PFSK-1 (cell line): Measurements from ENCODE around the gene MXI1.
A peak's percentile ranks its signal among the peaks of the same experiment; 100 is the strongest.

Experiments used
- FOXP2 ChIP-seq: optimal IDR thresholded peaks from 2 replicates; pipeline ENCODE3; 2011; ENCODE audit warnings: borderline replicate concordance, control low read depth, inconsistent platforms; ENCODE audit not compliant: insufficient read depth; ENCODE audit errors: extremely low read length, extremely low read depth
- POLR2AphosphoS5 ChIP-seq: IDR thresholded peaks from 2 replicates; pipeline ENCODE4 v1.6.1; 2012; ENCODE audit warnings: low read depth, mild to moderate bottlenecking, control low read depth, low read length, moderate library complexity
- SIN3A ChIP-seq: IDR thresholded peaks from 2 replicates; pipeline ENCODE4 v1.6.1; 2012; ENCODE audit warnings: mild to moderate bottlenecking, low read length, moderate library complexity, borderline replicate concordance; ENCODE audit not compliant: insufficient read depth
- TAF1 ChIP-seq: IDR thresholded peaks from 2 replicates; pipeline ENCODE4 v1.6.1; 2012; ENCODE audit warnings: low read length, control low read depth, borderline replicate concordance; ENCODE audit not compliant: insufficient read depth
- TF ChIP-seq, protein P1 (sequence below), 2 experiments: IDR thresholded peaks; 2 replicates each; pipeline versions ENCODE4 v1.6.1 to v1.8.0; 2011 to 2012; ENCODE audit warnings: low read depth in 2 of 2, low read length in 2 of 2, control low read depth in 1 of 2, inconsistent platforms in 1 of 2, mild to moderate bottlenecking in 1 of 2, moderate library complexity in 1 of 2; ENCODE audit not compliant: insufficient read depth in 1 of 2

Gene MXI1

DNA sequence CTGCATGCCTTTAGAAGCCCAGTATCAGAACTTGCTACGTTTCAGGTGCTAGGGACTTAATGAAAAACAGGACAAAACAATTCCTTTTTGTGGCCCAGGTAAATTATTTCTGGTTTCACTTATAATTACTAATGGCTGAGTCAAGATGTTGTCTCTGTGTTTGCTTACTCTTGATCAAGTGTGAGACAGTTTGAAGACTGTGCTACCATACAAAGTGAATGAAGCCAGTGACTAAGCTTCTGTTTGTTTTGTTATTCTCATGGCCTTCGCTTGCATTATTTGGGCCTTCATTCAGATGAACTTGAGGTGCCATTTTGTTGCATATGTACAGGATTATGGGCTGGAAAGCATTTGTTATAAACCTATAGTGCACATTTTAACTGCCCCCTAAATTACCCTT lies 79.4 kb downstream of the MXI1 start:
- no peak for TF ChIP-seq SIN3A
- TF ChIP-seq TAF1 = no peak
- TF ChIP-seq POLR2AphosphoS5 = no peak
- TF ChIP-seq FOXP2 = no peak

DNA sequence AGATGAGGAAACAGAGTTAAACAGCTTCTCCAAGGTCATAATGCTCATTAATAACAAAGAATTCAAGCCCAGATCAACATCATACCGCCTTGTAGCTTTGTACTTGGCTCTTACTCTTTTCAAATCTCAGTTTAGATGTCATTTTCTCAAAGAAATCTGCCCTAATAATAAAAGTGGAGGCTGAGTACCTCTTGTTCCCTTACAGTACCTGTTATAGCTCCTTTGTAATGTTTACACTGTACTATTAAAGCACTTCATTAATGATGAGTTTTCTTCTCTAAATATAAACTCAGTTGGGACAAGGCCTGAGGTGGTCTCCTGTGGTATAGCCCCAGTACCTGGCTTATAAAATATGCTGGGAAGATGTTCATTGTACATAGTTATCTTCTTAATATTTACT lies 89.6 kb downstream of the MXI1 start:
- TF ChIP-seq SIN3A (no peak), TAF1 (no peak), FOXP2 (no peak), POLR2AphosphoS5 (no peak)
- TF ChIP-seq, protein P1, sequence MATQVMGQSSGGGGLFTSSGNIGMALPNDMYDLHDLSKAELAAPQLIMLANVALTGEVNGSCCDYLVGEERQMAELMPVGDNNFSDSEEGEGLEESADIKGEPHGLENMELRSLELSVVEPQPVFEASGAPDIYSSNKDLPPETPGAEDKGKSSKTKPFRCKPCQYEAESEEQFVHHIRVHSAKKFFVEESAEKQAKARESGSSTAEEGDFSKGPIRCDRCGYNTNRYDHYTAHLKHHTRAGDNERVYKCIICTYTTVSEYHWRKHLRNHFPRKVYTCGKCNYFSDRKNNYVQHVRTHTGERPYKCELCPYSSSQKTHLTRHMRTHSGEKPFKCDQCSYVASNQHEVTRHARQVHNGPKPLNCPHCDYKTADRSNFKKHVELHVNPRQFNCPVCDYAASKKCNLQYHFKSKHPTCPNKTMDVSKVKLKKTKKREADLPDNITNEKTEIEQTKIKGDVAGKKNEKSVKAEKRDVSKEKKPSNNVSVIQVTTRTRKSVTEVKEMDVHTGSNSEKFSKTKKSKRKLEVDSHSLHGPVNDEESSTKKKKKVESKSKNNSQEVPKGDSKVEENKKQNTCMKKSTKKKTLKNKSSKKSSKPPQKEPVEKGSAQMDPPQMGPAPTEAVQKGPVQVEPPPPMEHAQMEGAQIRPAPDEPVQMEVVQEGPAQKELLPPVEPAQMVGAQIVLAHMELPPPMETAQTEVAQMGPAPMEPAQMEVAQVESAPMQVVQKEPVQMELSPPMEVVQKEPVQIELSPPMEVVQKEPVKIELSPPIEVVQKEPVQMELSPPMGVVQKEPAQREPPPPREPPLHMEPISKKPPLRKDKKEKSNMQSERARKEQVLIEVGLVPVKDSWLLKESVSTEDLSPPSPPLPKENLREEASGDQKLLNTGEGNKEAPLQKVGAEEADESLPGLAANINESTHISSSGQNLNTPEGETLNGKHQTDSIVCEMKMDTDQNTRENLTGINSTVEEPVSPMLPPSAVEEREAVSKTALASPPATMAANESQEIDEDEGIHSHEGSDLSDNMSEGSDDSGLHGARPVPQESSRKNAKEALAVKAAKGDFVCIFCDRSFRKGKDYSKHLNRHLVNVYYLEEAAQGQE (IDR thresholded peaks at IDR 0.05; ENCODE audit: insufficient read depth in 1 of 2, low read depth in 2 of 2, low read length in 2 of 2) = no peak

DNA sequence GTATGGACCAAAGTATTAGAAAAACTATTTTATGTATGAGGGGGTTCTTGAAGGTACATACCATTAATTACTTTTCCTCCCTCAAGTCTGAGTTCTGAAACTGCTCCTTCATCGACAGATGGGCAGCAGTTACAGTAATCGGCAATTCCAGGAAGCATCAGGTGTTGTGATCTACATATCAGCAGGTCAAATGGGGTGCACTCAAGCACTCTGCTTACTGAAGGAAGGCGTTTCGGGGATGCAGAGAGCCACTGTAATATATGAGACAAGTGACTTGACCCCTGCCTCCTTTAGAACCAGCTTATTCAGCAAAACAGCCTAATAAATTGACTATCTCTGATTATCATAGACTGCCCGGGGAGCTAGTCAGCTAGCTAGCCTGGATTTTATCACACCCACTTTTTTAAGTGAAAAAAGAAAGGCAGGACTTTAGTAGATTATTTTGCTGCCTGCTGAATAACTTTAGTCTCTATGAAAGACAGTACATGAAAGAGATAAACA lies 93.1 kb downstream of the MXI1 start:
- TF ChIP-seq SIN3A (no peak), TAF1 (no peak), FOXP2 (no peak), POLR2AphosphoS5 (no peak)
- TF ChIP-seq, protein P1 (IDR thresholded peaks at IDR 0.05; ENCODE audit: insufficient read depth in 1 of 2, low read depth in 2 of 2, low read length in 2 of 2) = no peak

DNA sequence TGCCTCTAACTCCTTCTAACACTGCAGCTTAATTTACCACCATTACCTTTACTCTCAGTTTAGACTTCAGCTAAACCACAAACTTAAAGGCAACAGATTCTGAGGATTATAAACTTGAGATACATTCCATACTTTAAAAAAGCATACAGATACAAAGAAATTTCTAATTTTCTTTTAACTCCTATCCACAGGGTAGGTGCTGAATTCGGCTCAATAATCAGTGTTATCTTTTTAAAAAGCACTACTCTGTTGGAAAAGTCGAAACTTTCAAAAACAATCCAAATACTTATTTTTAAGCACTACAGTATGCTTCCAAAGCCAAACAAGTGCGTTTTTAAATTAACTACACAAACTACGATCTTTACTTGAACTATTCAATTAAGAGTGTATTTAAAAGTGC lies 96.3 kb downstream of the MXI1 start:
- TF ChIP-seq POLR2AphosphoS5 (no peak), TAF1 (no peak), FOXP2 (no peak), SIN3A (no peak)

DNA sequence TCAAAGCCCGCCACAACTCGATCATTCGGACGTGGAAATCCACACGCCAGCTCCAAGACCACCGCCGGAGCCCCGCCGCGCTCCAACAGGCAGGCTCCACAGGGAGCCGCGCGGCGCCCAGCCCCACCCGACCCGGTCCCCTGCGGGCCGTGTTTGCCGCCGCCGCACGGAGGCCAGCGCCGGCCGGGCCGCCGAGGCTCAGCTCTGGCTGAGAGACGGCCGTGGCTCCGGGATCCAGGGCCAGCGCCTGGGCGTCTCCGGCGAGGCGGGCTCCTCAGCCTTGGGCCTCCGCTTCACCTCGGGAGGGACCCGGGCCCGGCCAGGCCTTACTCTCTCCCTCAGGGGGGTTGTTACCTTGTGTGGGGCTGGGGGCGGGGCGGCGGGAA lies 97.0 kb downstream of the MXI1 start:
- TF ChIP-seq, protein P1 (IDR thresholded peaks at IDR 0.05; ENCODE audit: insufficient read depth in 1 of 2, low read depth in 2 of 2, low read length in 2 of 2) = no peak
- TF ChIP-seq TAF1 = no peak
- no peak for TF ChIP-seq FOXP2

DNA sequence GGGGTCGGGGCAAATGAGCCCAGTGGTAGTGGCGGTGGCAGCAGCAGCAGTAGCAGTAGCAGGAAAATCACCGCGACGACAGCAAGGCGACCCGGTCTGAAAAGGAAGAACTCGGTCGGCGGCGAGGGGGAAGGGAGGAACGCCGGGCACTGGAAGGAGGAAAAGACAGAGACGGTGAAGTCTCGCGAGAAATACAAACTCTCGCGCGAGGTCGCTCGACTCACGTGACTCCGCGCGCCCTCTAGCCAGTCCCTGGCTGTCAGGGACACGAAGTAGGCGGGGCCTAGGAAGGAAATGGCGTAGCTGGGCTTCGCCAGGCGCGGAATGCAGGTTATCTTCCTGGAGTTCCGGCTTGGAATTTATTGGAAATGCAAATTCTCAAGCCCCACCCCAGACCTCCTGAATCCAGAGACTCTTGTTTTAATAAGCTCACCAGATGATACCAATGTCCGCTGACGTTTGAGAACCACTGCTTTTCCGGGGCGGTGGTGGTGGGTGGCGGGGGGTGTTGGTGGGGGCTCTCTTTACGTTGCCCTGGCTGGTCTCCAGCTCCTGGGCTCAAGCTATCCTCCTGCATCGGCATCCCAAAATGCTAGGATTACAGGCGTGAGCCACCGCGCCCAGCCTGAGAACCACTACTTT lies 97.5 kb downstream of the MXI1 start, which contains the start of gene SMNDC1:
Gene SMNDC1 (minus strand): TSS at position 141 of the 642 bp plus-strand sequence. CDS start 1,333 bp downstream, outside the sequence.
- TF ChIP-seq SIN3A (no peak; the same call in 1 of the 2 replicates), TAF1 (peak; percentile 77; the same call in 1 of the 2 replicates), FOXP2 (peak; percentile 54), POLR2AphosphoS5 (peak; percentile 71; the same call in 1 of the 2 replicates)
